Astrocyte (in vitro differentiated cells and primary cell): Measurements from ENCODE around the gene RPP14. TPM values are rescaled to one million over a fixed set of nuclear protein-coding genes. Genes with fewer than 3 reads are reported as not detected.

Experiments used
- DNase-seq: peaks from one replicate; pipeline ENCODE4 v3.0.0-alpha.2; 2010; ENCODE audit warnings: low read depth
- FAIRE-seq: peaks from 2 replicates; lab custom pipeline; 2011; peaks lifted over from hg19 to GRCh38; lab: Jason Lieb, UNC
- H2AFZ ChIP-seq: 2 replicates; pipeline ENCODE4 v1.6.0; 2012; ENCODE audit warnings: low read depth, low read length, inconsistent platforms
- H3K27ac ChIP-seq: 2 replicates; pipeline ENCODE4 v1.5.1; 2011; ENCODE audit warnings: low read depth, low read length, inconsistent platforms
- H3K27me3 ChIP-seq: 2 replicates; pipeline ENCODE4 v1.6.0; 2011; ENCODE audit warnings: low read length, inconsistent platforms; ENCODE audit not compliant: insufficient read depth
- H3K36me3 ChIP-seq: 2 replicates; pipeline ENCODE4 v1.5.1; 2011; ENCODE audit warnings: low read length, inconsistent platforms; ENCODE audit not compliant: insufficient read depth
- H3K4me1 ChIP-seq: 2 replicates; pipeline ENCODE4 v1.5.1; 2011; ENCODE audit warnings: low read length, inconsistent platforms; ENCODE audit not compliant: insufficient read depth
- H3K4me2 ChIP-seq: 2 replicates; pipeline ENCODE4 v1.6.0; 2012; ENCODE audit warnings: low read length, inconsistent platforms
- H3K4me3 ChIP-seq: 2 replicates; pipeline ENCODE4 v1.5.1; 2011; ENCODE audit warnings: low read depth, mild to moderate bottlenecking, low read length, inconsistent platforms; ENCODE audit not compliant: insufficient read depth
- H3K79me2 ChIP-seq: 2 replicates; pipeline ENCODE4 v1.6.0; 2012; ENCODE audit warnings: mild to moderate bottlenecking, low read length, inconsistent platforms; ENCODE audit not compliant: insufficient read depth
- H3K9ac ChIP-seq: 2 replicates; pipeline ENCODE4 v1.6.0; 2012; ENCODE audit warnings: mild to moderate bottlenecking, low read length, inconsistent platforms
- H3K9me3 ChIP-seq: 2 replicates; pipeline ENCODE4 v1.5.1; 2012; ENCODE audit warnings: low read depth, mild to moderate bottlenecking, low read length, inconsistent platforms; ENCODE audit not compliant: insufficient read depth
- H4K20me1 ChIP-seq: 2 replicates; pipeline ENCODE4 v1.6.0; 2012; ENCODE audit warnings: low read length, inconsistent platforms; ENCODE audit not compliant: insufficient read depth
- H3K27ac Mint-ChIP-seq: one replicate; pipeline ENCODE4 v1.8.0; 2021; ENCODE audit warnings: mild to moderate bottlenecking, mixed read lengths; ENCODE audit not compliant: unreplicated experiment
- H3K27me3 Mint-ChIP-seq: one replicate; pipeline ENCODE4 v1.8.0; 2021; ENCODE audit warnings: low read depth, mixed read lengths; ENCODE audit not compliant: unreplicated experiment
- H3K36me3 Mint-ChIP-seq: one replicate; pipeline ENCODE4 v1.8.0; 2021; ENCODE audit warnings: low read depth, mixed read lengths; ENCODE audit not compliant: unreplicated experiment
- H3K4me1 Mint-ChIP-seq: one replicate; pipeline ENCODE4 v1.8.0; 2021; ENCODE audit warnings: low read depth, mixed read lengths; ENCODE audit not compliant: unreplicated experiment
- H3K4me3 Mint-ChIP-seq: one replicate; pipeline ENCODE4 v1.8.0; 2021; ENCODE audit warnings: mild to moderate bottlenecking, moderate library complexity, mixed read lengths; ENCODE audit not compliant: unreplicated experiment
- H3K9me3 Mint-ChIP-seq: one replicate; pipeline ENCODE4 v1.8.0; 2021; ENCODE audit warnings: mild to moderate bottlenecking, mixed read lengths; ENCODE audit not compliant: unreplicated experiment
- CTCF ChIP-seq: IDR thresholded peaks from 2 replicates; pipeline ENCODE4 v1.5.1; 2011; ENCODE audit warnings: low read depth, mild to moderate bottlenecking, inconsistent platforms, low read length, moderate library complexity; ENCODE audit not compliant: insufficient read depth
- EZH2 ChIP-seq: IDR thresholded peaks from 2 replicates; pipeline ENCODE4 v1.6.1; 2012; ENCODE audit warnings: mild to moderate bottlenecking, low read length, inconsistent platforms; ENCODE audit not compliant: insufficient read depth
- total RNA-seq: library from RNA; stranded (reverse); gene quantifications from 2 replicates; pipeline ENCODE4 v1.2.1, GENCODE V29; 2021

The RPP14 gene
- total RNA-seq, 1 donor from 2014 or later: 22.2 TPM

DNA sequence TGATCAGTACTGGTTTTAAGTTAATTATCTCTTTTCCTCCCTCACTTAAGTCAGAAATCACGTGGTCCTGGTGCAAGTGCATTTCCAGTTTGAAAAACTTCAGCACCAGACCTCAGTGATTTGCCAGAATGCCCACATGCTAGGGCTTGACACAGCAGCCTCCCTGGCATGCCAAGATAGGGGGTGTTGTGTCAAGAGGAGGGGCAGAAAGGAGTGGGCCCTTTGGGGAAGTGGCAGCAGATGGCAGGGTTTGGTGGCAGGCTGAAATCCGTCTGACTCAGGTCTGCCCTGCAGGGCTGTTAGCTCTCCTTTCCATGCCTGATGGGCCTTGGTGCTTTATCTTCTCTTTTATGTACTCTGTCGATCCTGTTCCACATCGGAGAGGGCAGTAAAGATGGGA is 50.0 kb downstream of the RPP14 start:
- Mint-ChIP-seq H3K4me1 (peaks cover 3% of the 10 kb centered on the region), H3K27ac (no peak overlapping the region), H3K9me3 (no peaks in the 10 kb centered on the region), H3K4me3 (no peak overlapping the region), H3K27me3 (peaks cover 2% of the 10 kb centered on the region), H3K36me3 (no peaks in the 10 kb centered on the region)
- H3K4me3 ChIP-seq: no peak overlapping the region
- peaks cover 52% of the 10 kb centered on the region for H4K20me1 ChIP-seq
- no peak for FAIRE-seq
- H3K9ac ChIP-seq: no peak overlapping the region
- H3K4me2 ChIP-seq: no peak overlapping the region
- H3K9me3 ChIP-seq: no peaks in the 10 kb centered on the region
- TF ChIP-seq EZH2 (no peak), CTCF (no peak)
- H3K79me2 ChIP-seq: peaks cover 45% of the 10 kb centered on the region
- H3K27me3 ChIP-seq: no peaks in the 10 kb centered on the region
- no peak for DNase-seq
- peaks cover 4% of the 10 kb centered on the region for H3K4me1 ChIP-seq
- H3K36me3 ChIP-seq: no peaks in the 10 kb centered on the region
- no peak overlapping the region for H3K27ac ChIP-seq
- H2AFZ ChIP-seq: no peak overlapping the region

GRCh38 chr3:58357402-58357801 is 51.4 kb downstream of the RPP14 start:
- Histone ChIP-seq H2AFZ (no peak overlapping the region), H3K9me3 (no peaks in the 10 kb centered on the region), H3K36me3 (no peaks in the 10 kb centered on the region), H3K4me3 (no peak overlapping the region), H4K20me1 (peaks cover 43% of the 10 kb centered on the region), H3K4me1 (peaks cover 3% of the 10 kb centered on the region), H3K27me3 (no peaks in the 10 kb centered on the region), H3K9ac (no peak overlapping the region), H3K4me2 (no peak overlapping the region), H3K27ac (no peak overlapping the region), H3K79me2 (peaks cover 41% of the 10 kb centered on the region)
- Mint-ChIP-seq H3K27me3 (peaks cover 2% of the 10 kb centered on the region), H3K27ac (no peak overlapping the region), H3K4me3 (no peak overlapping the region), H3K9me3 (no peaks in the 10 kb centered on the region), H3K36me3 (no peaks in the 10 kb centered on the region), H3K4me1 (no peaks in the 10 kb centered on the region)
- TF ChIP-seq CTCF (no peak), EZH2 (no peak)
- FAIRE-seq (no peak), DNase-seq (no peak)

- no peak for FAIRE-seq
- H3K36me3 Mint-ChIP-seq: no peaks in the 10 kb centered on the region
- Histone ChIP-seq H3K9me3 (no peaks in the 10 kb centered on the region), H2AFZ (no peak overlapping the region), H3K4me3 (no peak overlapping the region), H3K36me3 (no peaks in the 10 kb centered on the region), H3K9ac (no peak overlapping the region), H3K4me2 (no peak overlapping the region), H3K4me1 (no peaks in the 10 kb centered on the region), H3K27ac (no peak overlapping the region), H4K20me1 (peaks cover 41% of the 10 kb centered on the region), H3K79me2 (peaks cover 41% of the 10 kb centered on the region), H3K27me3 (no peaks in the 10 kb centered on the region)
- H3K9me3 Mint-ChIP-seq: no peaks in the 10 kb centered on the region
- no peak for DNase-seq
- H3K27me3 Mint-ChIP-seq: peaks cover 2% of the 10 kb centered on the region
- H3K4me1 Mint-ChIP-seq: no peaks in the 10 kb centered on the region
- H3K27ac Mint-ChIP-seq: no peak overlapping the region
- TF ChIP-seq CTCF: no peak
- no peak for TF ChIP-seq EZH2
- no peak overlapping the region for H3K4me3 Mint-ChIP-seq
Observed at GRCh38 chr3:58358092-58358491, 52.0 kb downstream of the RPP14 start.
